ENCODE results near the gene RAB36.

The RAB36 gene

GRCh38 chr22:23200898-23201297, 55.6 kb downstream of the RAB36 start:
- no peaks in the 10 kb centered on the region for H3K4me1 ChIP-seq (ENCODE audit: insufficient read depth, insufficient read length)
- no peak for TF ChIP-seq ZNF274 (IDR thresholded peaks at IDR 0.05; ENCODE audit: low read depth, low read length)
- no peak for TF ChIP-seq SUZ12 (IDR thresholded peaks at IDR 0.05; ENCODE audit: extremely low read depth, insufficient read depth, insufficient read length)
- TF ChIP-seq YY1 (IDR thresholded peaks at IDR 0.05; ENCODE audit: insufficient read depth, insufficient read length) = no peak
- H3K27me3 ChIP-seq (ENCODE audit: insufficient read depth, insufficient read length) = no peaks in the 10 kb centered on the region
- no peaks in the 10 kb centered on the region for H3K9me3 ChIP-seq (ENCODE audit: insufficient read depth, low read length)
- no peak overlapping the region for H3K9ac ChIP-seq (ENCODE audit: insufficient read length, low read depth)
- peaks cover 24% of the 10 kb centered on the region for H3K36me3 ChIP-seq (ENCODE audit: insufficient read depth, insufficient read length, low read length)
- no peak overlapping the region for H3K4me3 ChIP-seq (ENCODE audit: insufficient read length, low read depth)
- DNase-seq (ENCODE audit: low read depth, low spot score) = no peak

- H3K4me1 ChIP-seq (ENCODE audit: insufficient read depth, insufficient read length) = no peaks in the 10 kb centered on the region
- DNase-seq (ENCODE audit: low read depth, low spot score) = no peak
- H3K4me3 ChIP-seq (ENCODE audit: insufficient read length, low read depth) = no peak overlapping the region
- peaks cover 27% of the 10 kb centered on the region for H3K36me3 ChIP-seq (ENCODE audit: insufficient read depth, insufficient read length, low read length)
- no peaks in the 10 kb centered on the region for H3K9me3 ChIP-seq (ENCODE audit: insufficient read depth, low read length)
- TF ChIP-seq SUZ12 (IDR thresholded peaks at IDR 0.05; ENCODE audit: extremely low read depth, insufficient read depth, insufficient read length) (no peak), ZNF274 (IDR thresholded peaks at IDR 0.05; ENCODE audit: low read depth, low read length) (no peak), YY1 (IDR thresholded peaks at IDR 0.05; ENCODE audit: insufficient read depth, insufficient read length) (no peak)
- no peaks in the 10 kb centered on the region for H3K27me3 ChIP-seq (ENCODE audit: insufficient read depth, insufficient read length)
- H3K9ac ChIP-seq (ENCODE audit: insufficient read length, low read depth) = no peak overlapping the region
Observed at GRCh38 chr22:23202812-23203451, 57.7 kb downstream of the RAB36 start.

GRCh38 chr22:23203452-23204124, 58.3 kb downstream of the RAB36 start:
- Histone ChIP-seq H3K9me3 (ENCODE audit: insufficient read depth, low read length) (no peaks in the 10 kb centered on the region), H3K4me1 (ENCODE audit: insufficient read depth, insufficient read length) (no peaks in the 10 kb centered on the region), H3K9ac (ENCODE audit: insufficient read length, low read depth) (no peak overlapping the region), H3K27me3 (ENCODE audit: insufficient read depth, insufficient read length) (no peaks in the 10 kb centered on the region), H3K4me3 (ENCODE audit: insufficient read length, low read depth) (no peak overlapping the region), H3K36me3 (ENCODE audit: insufficient read depth, insufficient read length, low read length) (peaks cover 27% of the 10 kb centered on the region)
- TF ChIP-seq ZNF274 (IDR thresholded peaks at IDR 0.05; ENCODE audit: low read depth, low read length) = no peak
- TF ChIP-seq YY1 (IDR thresholded peaks at IDR 0.05; ENCODE audit: insufficient read depth, insufficient read length) = no peak
- TF ChIP-seq SUZ12 (IDR thresholded peaks at IDR 0.05; ENCODE audit: extremely low read depth, insufficient read depth, insufficient read length) = no peak
- no peak for DNase-seq (ENCODE audit: low read depth, low spot score)

- peaks cover 27% of the 10 kb centered on the region for H3K36me3 ChIP-seq (ENCODE audit: insufficient read depth, insufficient read length, low read length)
- no peaks in the 10 kb centered on the region for H3K9me3 ChIP-seq (ENCODE audit: insufficient read depth, low read length)
- H3K9ac ChIP-seq (ENCODE audit: insufficient read length, low read depth) = no peak overlapping the region
- TF ChIP-seq ZNF274 (IDR thresholded peaks at IDR 0.05; ENCODE audit: low read depth, low read length) (no peak), YY1 (IDR thresholded peaks at IDR 0.05; ENCODE audit: insufficient read depth, insufficient read length) (no peak), SUZ12 (IDR thresholded peaks at IDR 0.05; ENCODE audit: extremely low read depth, insufficient read depth, insufficient read length) (no peak)
- DNase-seq (ENCODE audit: low read depth, low spot score) = no peak
- H3K27me3 ChIP-seq (ENCODE audit: insufficient read depth, insufficient read length) = no peaks in the 10 kb centered on the region
- H3K4me3 ChIP-seq (ENCODE audit: insufficient read length, low read depth) = no peak overlapping the region
- no peaks in the 10 kb centered on the region for H3K4me1 ChIP-seq (ENCODE audit: insufficient read depth, insufficient read length)
Observed at GRCh38 chr22:23204125-23204488, 58.8 kb downstream of the RAB36 start.

- peaks cover 27% of the 10 kb centered on the region for H3K36me3 ChIP-seq (ENCODE audit: insufficient read depth, insufficient read length, low read length)
- H3K4me1 ChIP-seq (ENCODE audit: insufficient read depth, insufficient read length) = no peaks in the 10 kb centered on the region
- DNase-seq (ENCODE audit: low read depth, low spot score) = no peak
- no peaks in the 10 kb centered on the region for H3K9me3 ChIP-seq (ENCODE audit: insufficient read depth, low read length)
- TF ChIP-seq ZNF274 (IDR thresholded peaks at IDR 0.05; ENCODE audit: low read depth, low read length) (no peak), SUZ12 (IDR thresholded peaks at IDR 0.05; ENCODE audit: extremely low read depth, insufficient read depth, insufficient read length) (no peak), YY1 (IDR thresholded peaks at IDR 0.05; ENCODE audit: insufficient read depth, insufficient read length) (no peak)
- H3K27me3 ChIP-seq (ENCODE audit: insufficient read depth, insufficient read length) = no peaks in the 10 kb centered on the region
- no peak overlapping the region for H3K9ac ChIP-seq (ENCODE audit: insufficient read length, low read depth)
- no peak overlapping the region for H3K4me3 ChIP-seq (ENCODE audit: insufficient read length, low read depth)
Observed at GRCh38 chr22:23204541-23205157, 59.4 kb downstream of the RAB36 start.

GRCh38 chr22:23205339-23206049, 60.2 kb downstream of the RAB36 start:
- peaks cover 27% of the 10 kb centered on the region for H3K36me3 ChIP-seq (ENCODE audit: insufficient read depth, insufficient read length, low read length)
- TF ChIP-seq YY1 (IDR thresholded peaks at IDR 0.05; ENCODE audit: insufficient read depth, insufficient read length) = no peak
- no peak for TF ChIP-seq ZNF274 (IDR thresholded peaks at IDR 0.05; ENCODE audit: low read depth, low read length)
- no peak for TF ChIP-seq SUZ12 (IDR thresholded peaks at IDR 0.05; ENCODE audit: extremely low read depth, insufficient read depth, insufficient read length)

GRCh38 chr22:23206915-23207314, 61.6 kb downstream of the RAB36 start:
- H3K4me3 ChIP-seq (ENCODE audit: insufficient read length, low read depth) = no peak overlapping the region
- H3K27me3 ChIP-seq (ENCODE audit: insufficient read depth, insufficient read length) = no peaks in the 10 kb centered on the region
- H3K4me1 ChIP-seq (ENCODE audit: insufficient read depth, insufficient read length) = no peaks in the 10 kb centered on the region
- H3K9me3 ChIP-seq (ENCODE audit: insufficient read depth, low read length) = no peaks in the 10 kb centered on the region
- TF ChIP-seq YY1 (IDR thresholded peaks at IDR 0.05; ENCODE audit: insufficient read depth, insufficient read length) = no peak
- H3K36me3 ChIP-seq (ENCODE audit: insufficient read depth, insufficient read length, low read length) = peaks cover 28% of the 10 kb centered on the region
- no peak for DNase-seq (ENCODE audit: low read depth, low spot score)
- no peak overlapping the region for H3K9ac ChIP-seq (ENCODE audit: insufficient read length, low read depth)

More at GRCh38 chr22:23205339-23206049, 60.2 kb downstream of the RAB36 start:
- no peak for DNase-seq (ENCODE audit: low read depth, low spot score)
- Histone ChIP-seq H3K27me3 (ENCODE audit: insufficient read depth, insufficient read length) (no peaks in the 10 kb centered on the region), H3K4me3 (ENCODE audit: insufficient read length, low read depth) (no peak overlapping the region), H3K4me1 (ENCODE audit: insufficient read depth, insufficient read length) (no peaks in the 10 kb centered on the region), H3K9ac (ENCODE audit: insufficient read length, low read depth) (no peak overlapping the region), H3K9me3 (ENCODE audit: insufficient read depth, low read length) (no peaks in the 10 kb centered on the region)

Data from NT2/D1 (cell line).